ENCODE data around the gene PDE4C. TPM values are rescaled to one million over a fixed set of nuclear protein-coding genes. Genes with fewer than 3 reads are reported as not detected.

The PDE4C gene
- total RNA-seq (2011; cell fraction: chromatin; rRNA removed; ENCODE audit: low replicate concordance): 1.9 and 5.1 TPM in 2 replicates
- 2.2 and 3.0 TPM in 2 replicates for total RNA-seq (2011; cell fraction: nucleolus; rRNA removed)
- total RNA-seq (2011; cell fraction: nucleoplasm; rRNA removed): 1.3 and 1.6 TPM in 2 replicates
- total RNA-seq (2014; rRNA removed) (0.16 and 0.91 TPM in 2 replicates), total RNA-seq (2014; rRNA removed; fragmentation: Illumina TruSeq; extraction: Trizol) (0.11 and 0.29 TPM in 2 replicates), total RNA-seq (2015; rRNA removed; fragmentation: Illumina TruSeq; extraction: Trizol) (not detected in 2 replicates), total RNA-seq (2021) (0.29 and 0.45 TPM in 2 replicates), polyA plus RNA-seq (2011; rRNA removed) (0.60 and 0.81 TPM in 2 replicates), polyA plus RNA-seq (2014; fragmentation: Illumina TruSeq; extraction: Trizol) (0.06 and 0.24 TPM in 2 replicates), polyA plus RNA-seq (2014; fragmentation: Nextera tagmentation; extraction: Ambion mirVana) (under 1 TPM; 0.04 to 0.08 TPM), polyA plus RNA-seq (2014; rRNA removed) (0.81 and 0.89 TPM in 2 replicates), polyA minus RNA-seq (2011; rRNA and poly(A)+ RNA removed) (0.18 TPM in 1 of 2 replicates, not detected in the other), Bru-seq, nascent RNA (not detected), BruChase-seq, experiment 1, labeled RNA remaining after a 2-hour chase (percentile 22 among the genes with signal in this experiment), BruChase-seq, experiment 2, labeled RNA remaining after a 6-hour chase (not detected)
- polyA plus RNA-seq (2011; cell fraction: cytosol; rRNA removed): 0.83 and 0.88 TPM in 2 replicates
- polyA plus RNA-seq (2011; cell fraction: nucleus; rRNA removed): 4.1 and 6.8 TPM in 2 replicates
- 0.17 and 0.22 TPM in 2 replicates for polyA plus RNA-seq (2012)
- 0.86 TPM in 1 of 2 replicates, not detected in the other for polyA minus RNA-seq (2011; cell fraction: cytosol; rRNA and poly(A)+ RNA removed)
- 1.1 and 1.8 TPM in 2 replicates for polyA minus RNA-seq (2011; cell fraction: nucleus; rRNA and poly(A)+ RNA removed)
- long read RNA-seq, experiment 1: 0 reads
- long read RNA-seq, experiment 2: 0 reads
- long read RNA-seq, experiment 3: 0 reads

GRCh38 chr19:18225702-18226468 lies at the start of gene PDE4C:
PDE4C (minus strand) TSS chr19:18226438; CDS start chr19:18226415, 23 bp downstream.
- Histone ChIP-seq H3K27ac (ENCODE audit: extremely low read depth, low read depth, low read length) (peak within 1 kb of the TSS; percentile 84; the same call in 1 of the 3 replicates), H3K4me2 (ENCODE audit: insufficient read depth, low read length) (peak within 1 kb of the TSS; percentile 87), H4K20me1 (replicated peaks; ENCODE audit: control insufficient read depth, insufficient read depth, low read length) (peaks cover 5% of the 10 kb centered on the region; the same call in 1 of the 2 replicates), H3K36me3 (ENCODE audit: control insufficient read depth, insufficient read depth, low read length) (no peaks in the 10 kb centered on the region), H3K9me3 (replicated peaks; ENCODE audit: control insufficient read depth, insufficient read depth, low read depth, low read length) (no peaks in the 10 kb centered on the region), H3K9ac (ENCODE audit: insufficient read depth in 1 of 2, low read depth in 2 of 2, low read length in 2 of 2) (peak within 1 kb of the TSS; percentile 82 to 83; a peak in 3 of 4 replicates), H2AFZ (ENCODE audit: low read depth, low read length) (peak within 1 kb of the TSS; percentile 83), H3K4me3 (no peak within 1 kb of the TSS), H3K79me2 (ENCODE audit: control insufficient read depth, insufficient read depth, low read length) (no peaks in the 10 kb centered on the region), H3K27me3 (ENCODE audit: control insufficient read depth in 2 of 2, insufficient read depth in 2 of 2, low read length in 2 of 2) (no peaks in the 10 kb centered on the region; a peak in 1 of 5 replicates), H3K4me1 (replicated peaks in 1 of 2; ENCODE audit: control insufficient read depth in 2 of 2, insufficient read depth in 2 of 2, low read length in 2 of 2) (peaks cover 21 to 52% of the 10 kb centered on the region in 2 experiments; a peak in 4 of 5 replicates), H3K9me1 (ENCODE audit: control insufficient read depth, insufficient read depth, low read length) (no peaks in the 10 kb centered on the region)
- CTCF ChIA-PET (ENCODE audit: low intra/inter-chr PET ratio): no interaction called here
- no peak for DNase-seq (ENCODE audit: extremely low read depth in 1 of 4, low spot score in 3 of 4)
- no TSS peak for BruUV-seq (replicated peaks)
- TF ChIP-seq E2F3 (CRISPR knock-in tag; IDR thresholded peaks at IDR 0.05) (no peak), NR2C1 (IDR thresholded peaks at IDR 0.05) (no peak), NR2C1 (tag; IDR thresholded peaks at IDR 0.05) (no peak), TFAP4 (CRISPR knock-in tag; IDR thresholded peaks at IDR 0.05; ENCODE audit: borderline replicate concordance) (0 out of 2 replicates have a peak, but pooled peaks have one; percentile 26), ZNF740 (CRISPR knock-in tag; IDR thresholded peaks at IDR 0.05) (peak; percentile 4; the same call in 1 of the 2 replicates), ZNF740 (tag; IDR thresholded peaks at IDR 0.05) (no peak), NR4A1 (CRISPR knock-in tag; IDR thresholded peaks at IDR 0.05) (no peak), NR4A1 (tag; IDR thresholded peaks at IDR 0.05) (no peak), ZBTB33 (CRISPR knock-in tag; IDR thresholded peaks at IDR 0.05) (peak; percentile 91), VEZF1 (CRISPR knock-in tag; IDR thresholded peaks at IDR 0.05) (peak; percentile 37; the same call in 1 of the 2 replicates)
- no peak for ATAC-seq
- FAIRE-seq: no peak
- 25% methylated on average over 31 of the region's 51 CpGs for WGBS (ENCODE audit: insufficient coverage, low coverage, missing lambda C conversion rate)
- intact Hi-C loops (cut with micrococcal nuclease) (no loop called here), in situ Hi-C loops (cut with MboI) (no loop called here)
- POLR2A ChIA-PET: no interaction called here
